Nephron (organoid): ENCODE measurements around the gene DOCK10.
"Not testable (repeated sequence)": the region's sequence is repeated elsewhere in the genome, so short reads cannot be mapped to it uniquely, and the experiment has no call there.

Source experiments
- H3K27ac Mint-ChIP-seq, 3 experiments: 2 replicates each; pipeline ENCODE4 v1.8.0; 2020; ENCODE audit warnings: mixed read lengths in 3 of 3, mild to moderate bottlenecking in 2 of 3, moderate library complexity in 1 of 3
- H3K27me3 Mint-ChIP-seq: 2 replicates; pipeline ENCODE4 v1.8.0; 2021; ENCODE audit warnings: low read depth, mild to moderate bottlenecking, moderate library complexity, mixed read lengths
- H3K36me3 Mint-ChIP-seq: 2 replicates; pipeline ENCODE4 v1.8.0; 2020; ENCODE audit warnings: low read depth, mixed read lengths
- H3K4me1 Mint-ChIP-seq: 2 replicates; pipeline ENCODE4 v1.8.0; 2020; ENCODE audit warnings: mixed read lengths
- H3K4me3 Mint-ChIP-seq, 3 experiments: 2 replicates each; pipeline ENCODE4 v1.8.0; 2020; ENCODE audit warnings: mild to moderate bottlenecking in 3 of 3, mixed read lengths in 3 of 3, moderate library complexity in 2 of 3
- H3K9me3 Mint-ChIP-seq: 2 replicates; pipeline ENCODE4 v1.8.0; 2020; ENCODE audit warnings: mixed read lengths
- CTCF ChIP-seq, 3 experiments: fragments of 200-600 bp; sonication (generic); IDR thresholded peaks; one replicate each; pipeline ENCODE4 v1.5.0; 2021; ENCODE audit warnings: antibody characterized with exemption in 3 of 3; ENCODE audit not compliant: unreplicated experiment in 3 of 3

DOCK10 gene

GRCh38 chr2:224947566-224947965 is 94.7 kb downstream of the DOCK10 start:
- no peak overlapping the region for H3K4me3 Mint-ChIP-seq
- no peak for TF ChIP-seq CTCF (IDR thresholded peaks at IDR 0.05; ENCODE audit: unreplicated experiment in 3 of 3)
- H3K9me3 Mint-ChIP-seq, result no peaks in the 10 kb centered on the region
- peaks cover 43% of the 10 kb centered on the region for H3K4me1 Mint-ChIP-seq
- no peaks in the 10 kb centered on the region for H3K36me3 Mint-ChIP-seq
- no peaks in the 10 kb centered on the region for H3K27me3 Mint-ChIP-seq
- no peak overlapping the region for H3K27ac Mint-ChIP-seq

- Mint-ChIP-seq H3K9me3 (no peaks in the 10 kb centered on the region), H3K27ac (peak overlapping the region in 2 of 3 experiments; percentile 9 to 11), H3K4me3 (no peak overlapping the region), H3K4me1 (peaks cover 49% of the 10 kb centered on the region), H3K36me3 (no peaks in the 10 kb centered on the region), H3K27me3 (no peaks in the 10 kb centered on the region)
- no peak for TF ChIP-seq CTCF (IDR thresholded peaks at IDR 0.05; ENCODE audit: unreplicated experiment in 3 of 3)
These were observed 95.4 kb downstream of the DOCK10 start for GRCh38 chr2:224946895-224947294.

GRCh38 chr2:224944707-224945547 is 97.3 kb downstream of the DOCK10 start:
- no peaks in the 10 kb centered on the region for H3K36me3 Mint-ChIP-seq
- no peak for TF ChIP-seq CTCF (IDR thresholded peaks at IDR 0.05; ENCODE audit: unreplicated experiment in 3 of 3)
- no peaks in the 10 kb centered on the region for H3K9me3 Mint-ChIP-seq
- H3K27me3 Mint-ChIP-seq, result no peaks in the 10 kb centered on the region
- no peak overlapping the region for H3K4me3 Mint-ChIP-seq
- H3K27ac Mint-ChIP-seq, result no peak overlapping the region
- H3K4me1 Mint-ChIP-seq, result peaks cover 54% of the 10 kb centered on the region

GRCh38 chr2:224943601-224944041 is 98.6 kb downstream of the DOCK10 start:
- not testable (repeated sequence) for H3K4me3 Mint-ChIP-seq, H3K27ac Mint-ChIP-seq, H3K36me3 Mint-ChIP-seq, H3K27me3 Mint-ChIP-seq, H3K9me3 Mint-ChIP-seq
- H3K4me1 Mint-ChIP-seq, result peaks cover 58% of the 10 kb centered on the region

- peaks cover 56% of the 10 kb centered on the region for H3K4me1 Mint-ChIP-seq
- no peaks in the 10 kb centered on the region for H3K36me3 Mint-ChIP-seq
- H3K27ac Mint-ChIP-seq, result peak overlapping the region in 2 of 3 experiments; percentile 19 to 28
- H3K4me3 Mint-ChIP-seq, result no peak overlapping the region
- no peak for TF ChIP-seq CTCF (IDR thresholded peaks at IDR 0.05; ENCODE audit: unreplicated experiment in 3 of 3)
- no peaks in the 10 kb centered on the region for H3K9me3 Mint-ChIP-seq
- no peaks in the 10 kb centered on the region for H3K27me3 Mint-ChIP-seq
These were observed 100.3 kb downstream of the DOCK10 start for GRCh38 chr2:224941960-224942359.

GRCh38 chr2:224940618-224941017 is 101.7 kb downstream of the DOCK10 start:
- Mint-ChIP-seq H3K27me3 (no peaks in the 10 kb centered on the region), H3K9me3 (no peaks in the 10 kb centered on the region), H3K4me3 (no peak overlapping the region), H3K36me3 (no peaks in the 10 kb centered on the region), H3K27ac (no peak overlapping the region), H3K4me1 (peaks cover 52% of the 10 kb centered on the region)
- TF ChIP-seq CTCF (IDR thresholded peaks at IDR 0.05; ENCODE audit: unreplicated experiment in 3 of 3), result no peak
